Tibial artery (tissue), 4 donors: ENCODE measurements around the gene CRACDL.

Source experiments
- DNase-seq, 2 donors: peaks; one replicate each; pipeline ENCODE4 v3.0.0-alpha.2; 2019
- H3K27ac ChIP-seq, 2 donors: fragments of 200-600 bp; sonication (generic) in 1 of 2; 1 replicate in 1 of 2; 2 replicates in 1 of 2; pipeline ENCODE4 v1.5.1; 2018 to 2019; ENCODE audit warnings: mild to moderate bottlenecking in 1 of 2
- H3K27me3 ChIP-seq, 2 donors: fragments of 200-600 bp; sonication (generic) in 1 of 2; one replicate each; pipeline versions ENCODE4 v1.5.1 to v1.6.0; 2016 to 2019
- H3K36me3 ChIP-seq, 3 donors: fragments of 200-600 bp; sonication (generic) in 2 of 3; one replicate each; pipeline ENCODE4 v1.5.1; 2016 to 2019; ENCODE audit warnings: mild to moderate bottlenecking in 2 of 3
- H3K4me1 ChIP-seq, 4 donors: fragments of 200-600 bp; sonication (generic) in 2 of 4; 1 replicate in 3 of 4; 2 replicates in 1 of 4; pipeline ENCODE4 v1.5.1; 2016 to 2019
- H3K4me3 ChIP-seq, 2 donors: fragments of 200-600 bp; sonication (generic) in 1 of 2; 1 replicate in 1 of 2; 2 replicates in 1 of 2; pipeline ENCODE4 v1.5.1; 2018 to 2019; ENCODE audit warnings: mild to moderate bottlenecking in 2 of 2
- H3K9me3 ChIP-seq, 3 donors: fragments of 200-600 bp; sonication (generic) in 1 of 3; one replicate each; pipeline ENCODE4 v1.5.1; 2016 to 2019
- intact Hi-C: fragments of 100-400 bp; cut with DNase I; formaldehyde crosslinking; loops from one replicate; pipeline ENCODE4 v1.15.0; 2023; ENCODE audit warnings: low total_unique reads
- TF ChIP-seq, protein P1 (sequence below), 2 experiments: fragments of 200-600 bp in 1 of 2; fragments of 450-650 bp in 1 of 2; IDR thresholded peaks; one replicate each; pipeline ENCODE4 v1.5.1; 2017 to 2019; ENCODE audit warnings: antibody characterized with exemption in 2 of 2, mild to moderate bottlenecking in 1 of 2, moderate library complexity in 1 of 2

The CRACDL gene

DNA sequence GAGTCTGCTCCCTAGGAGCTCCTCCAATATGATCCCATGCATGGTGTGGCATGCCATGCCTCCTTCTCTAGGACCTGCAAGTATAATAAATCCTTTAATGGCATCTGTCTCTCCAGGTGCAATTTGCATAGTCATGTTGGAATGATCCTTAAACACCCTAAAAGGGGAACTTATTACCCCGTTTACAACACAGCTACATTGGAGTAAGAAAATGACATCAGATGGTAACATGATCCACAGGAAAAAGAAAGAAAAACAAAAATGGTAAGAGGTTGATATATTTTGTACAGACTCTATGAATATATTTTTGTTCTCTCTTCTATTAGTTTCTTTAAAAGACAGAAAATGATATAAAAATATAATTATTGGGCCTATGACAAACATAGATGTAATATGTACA, 79.0 kb downstream of the CRACDL start:
- Histone ChIP-seq H3K9me3 (peaks cover 0 to 31% (median 12%) of the 10 kb centered on the region in 3 donors), H3K27me3 (no peaks in the 10 kb centered on the region), H3K4me3 (no peak overlapping the region), H3K36me3 (no peaks in the 10 kb centered on the region), H3K27ac (no peak overlapping the region), H3K4me1 (no peaks in the 10 kb centered on the region)
- intact Hi-C loops = no loop called here
- TF ChIP-seq, protein P1, sequence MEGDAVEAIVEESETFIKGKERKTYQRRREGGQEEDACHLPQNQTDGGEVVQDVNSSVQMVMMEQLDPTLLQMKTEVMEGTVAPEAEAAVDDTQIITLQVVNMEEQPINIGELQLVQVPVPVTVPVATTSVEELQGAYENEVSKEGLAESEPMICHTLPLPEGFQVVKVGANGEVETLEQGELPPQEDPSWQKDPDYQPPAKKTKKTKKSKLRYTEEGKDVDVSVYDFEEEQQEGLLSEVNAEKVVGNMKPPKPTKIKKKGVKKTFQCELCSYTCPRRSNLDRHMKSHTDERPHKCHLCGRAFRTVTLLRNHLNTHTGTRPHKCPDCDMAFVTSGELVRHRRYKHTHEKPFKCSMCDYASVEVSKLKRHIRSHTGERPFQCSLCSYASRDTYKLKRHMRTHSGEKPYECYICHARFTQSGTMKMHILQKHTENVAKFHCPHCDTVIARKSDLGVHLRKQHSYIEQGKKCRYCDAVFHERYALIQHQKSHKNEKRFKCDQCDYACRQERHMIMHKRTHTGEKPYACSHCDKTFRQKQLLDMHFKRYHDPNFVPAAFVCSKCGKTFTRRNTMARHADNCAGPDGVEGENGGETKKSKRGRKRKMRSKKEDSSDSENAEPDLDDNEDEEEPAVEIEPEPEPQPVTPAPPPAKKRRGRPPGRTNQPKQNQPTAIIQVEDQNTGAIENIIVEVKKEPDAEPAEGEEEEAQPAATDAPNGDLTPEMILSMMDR (IDR thresholded peaks at IDR 0.05) = no peak
- no peak for DNase-seq

DNA sequence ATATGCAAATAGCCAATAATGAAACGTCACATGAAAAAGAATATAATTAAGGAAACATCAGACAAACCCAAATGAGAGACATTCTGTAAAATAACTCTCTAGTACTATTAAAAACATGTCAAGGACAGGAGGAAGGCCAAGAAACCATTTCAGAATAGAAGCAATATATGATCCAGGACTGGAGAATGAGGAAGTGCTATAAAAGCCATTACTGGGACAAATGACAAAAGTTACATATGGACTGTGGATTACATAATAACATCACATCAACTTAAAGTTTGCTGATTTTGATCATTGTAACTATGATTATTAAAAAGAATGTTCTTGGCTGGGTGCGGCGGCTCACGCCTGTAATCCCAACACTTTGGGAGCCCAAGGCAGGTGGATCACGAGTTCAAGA, 81.3 kb downstream of the CRACDL start:
- no peak overlapping the region for H3K27ac ChIP-seq
- H3K4me3 ChIP-seq = no peak overlapping the region
- DNase-seq = no peak
- H3K4me1 ChIP-seq = no peaks in the 10 kb centered on the region
- TF ChIP-seq, protein P1 (IDR thresholded peaks at IDR 0.05) = no peak
- peaks cover 0 to 18% (median 8%) of the 10 kb centered on the region in 3 donors for H3K9me3 ChIP-seq
- H3K36me3 ChIP-seq = no peaks in the 10 kb centered on the region
- intact Hi-C loops = no loop called here
- H3K27me3 ChIP-seq = peaks cover 0 to 10% of the 10 kb centered on the region in 2 donors

DNA sequence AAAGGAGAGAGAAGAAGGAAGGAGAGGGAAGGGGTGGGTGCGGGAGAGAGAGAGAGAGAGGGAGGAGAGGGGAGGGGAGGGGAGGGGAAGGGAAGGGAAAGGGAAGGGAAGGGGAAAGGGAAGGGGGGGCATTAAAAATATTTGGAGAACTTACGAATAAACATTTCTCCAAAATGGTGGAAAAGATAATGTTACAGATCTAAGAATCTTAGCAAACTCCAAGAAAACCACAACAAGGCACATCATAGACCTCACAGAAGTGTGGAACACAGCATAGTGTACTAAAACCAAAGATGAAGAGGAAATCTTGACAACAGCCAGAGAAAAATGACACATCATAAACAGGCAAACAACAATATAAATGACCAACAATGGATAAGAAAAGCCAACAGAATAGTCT, 83.1 kb downstream of the CRACDL start:
- H3K36me3 ChIP-seq = no peaks in the 10 kb centered on the region
- DNase-seq = no peak
- intact Hi-C loops = no loop called here
- TF ChIP-seq, protein P1 (IDR thresholded peaks at IDR 0.05) = no peak
- H3K9me3 ChIP-seq = peaks cover 0 to 11% (median 0%) of the 10 kb centered on the region in 3 donors
- no peaks in the 10 kb centered on the region for H3K4me1 ChIP-seq
- H3K27me3 ChIP-seq = peaks cover 0 to 18% of the 10 kb centered on the region in 2 donors
- no peak overlapping the region for H3K4me3 ChIP-seq
- no peak overlapping the region for H3K27ac ChIP-seq

DNA sequence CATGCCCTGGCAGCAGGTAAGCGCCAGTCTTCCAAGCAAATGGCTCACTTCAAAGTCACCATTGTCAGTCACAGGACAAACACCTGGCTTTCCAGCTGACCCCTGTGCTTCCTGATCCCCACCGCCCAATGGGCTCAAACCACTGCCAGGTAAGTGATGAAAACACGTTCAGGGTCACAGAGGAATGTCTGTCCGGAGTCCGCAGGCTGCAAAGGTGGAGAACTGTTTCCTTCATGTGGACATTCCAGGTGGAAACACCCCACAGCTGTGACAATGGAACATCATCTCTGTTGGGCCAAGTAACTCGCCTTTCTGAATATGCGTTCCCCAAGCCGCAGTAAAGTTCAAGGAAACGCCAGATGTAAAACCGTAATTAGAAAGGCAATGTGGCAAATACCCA, 86.0 kb downstream of the CRACDL start:
- DNase-seq = no peak
- H3K27ac ChIP-seq = no peak overlapping the region
- H3K9me3 ChIP-seq = no peaks in the 10 kb centered on the region
- no peaks in the 10 kb centered on the region for H3K4me1 ChIP-seq
- peaks cover 0 to 18% of the 10 kb centered on the region in 2 donors for H3K27me3 ChIP-seq
- H3K4me3 ChIP-seq = no peak overlapping the region
- TF ChIP-seq, protein P1 (IDR thresholded peaks at IDR 0.05) = no peak
- intact Hi-C loops = no loop called here
- H3K36me3 ChIP-seq = no peaks in the 10 kb centered on the region

DNA sequence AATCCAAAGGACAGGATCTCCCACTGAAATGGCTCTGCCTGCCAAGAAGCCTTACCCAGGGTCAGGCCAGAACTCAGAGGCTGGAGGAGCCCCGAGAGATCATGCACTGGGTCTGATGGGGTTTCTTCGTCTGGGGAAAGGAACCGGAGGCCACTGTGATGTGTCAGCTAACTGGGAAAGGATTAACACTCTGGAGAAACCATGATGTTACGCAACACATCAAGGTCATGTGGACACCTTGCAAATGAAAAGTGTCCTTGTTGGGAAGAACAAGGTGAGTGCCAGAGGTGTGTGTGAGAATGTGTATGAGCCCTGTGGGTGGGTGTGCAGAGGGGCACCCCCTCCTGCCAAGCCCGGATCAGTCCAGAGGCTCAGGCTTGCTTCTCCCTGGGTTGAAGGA, 86.9 kb downstream of the CRACDL start:
- intact Hi-C loops = no loop called here

More for the DNA sequence above, 86.9 kb downstream of the CRACDL start:
- H3K9me3 ChIP-seq = no peaks in the 10 kb centered on the region
- no peak overlapping the region for H3K4me3 ChIP-seq
- no peak overlapping the region for H3K27ac ChIP-seq
- H3K27me3 ChIP-seq = peaks cover 0 to 18% of the 10 kb centered on the region in 2 donors
- TF ChIP-seq, protein P1 (IDR thresholded peaks at IDR 0.05) = no peak
- DNase-seq = no peak
- H3K4me1 ChIP-seq = no peaks in the 10 kb centered on the region
- H3K36me3 ChIP-seq = no peaks in the 10 kb centered on the region
